PC-3 (cell line): ENCODE data around the gene CDH13.

Experiments used
- CTCF ChIP-seq: fragments of 300-600 bp; sonication (generic); conservative IDR thresholded peaks from 2 replicates; pipeline ENCODE4 v1.5.1; 2017; ENCODE audit warnings: antibody characterized with exemption, low read depth, mild to moderate bottlenecking, low read length
- EZH2 ChIP-seq: fragments of 300-600 bp; sonication (generic); IDR thresholded peaks from one replicate; pipeline ENCODE4 v1.6.1; 2017; ENCODE audit warnings: antibody characterized with exemption, mild to moderate bottlenecking, low read length; ENCODE audit not compliant: unreplicated experiment

- TF ChIP-seq CTCF (no peak), EZH2 (no peak)
These were observed 378.9 kb downstream of the CDH13 start for GRCh38 chr16:83005653-83006160.
